ENCODE results near the gene PFKL. TPM values are rescaled to one million over a fixed set of nuclear protein-coding genes. Genes with fewer than 3 reads are reported as not detected.

PFKL gene
- total RNA-seq, 1 experiment from 2014 or later = 134 TPM

GRCh38 chr21:44331209-44331608, 31.4 kb downstream of the PFKL start (continued):
- no peak for TF ChIP-seq USF1 (CRISPR knock-in tag; IDR thresholded peaks at IDR 0.05)
- TF ChIP-seq GTF2I (CRISPR knock-in tag; conservative IDR thresholded peaks at IDR 0.05) = no peak

- no peaks in the 10 kb centered on the region for H3K9me3 Mint-ChIP-seq
- no peaks in the 10 kb centered on the region for H3K27me3 Mint-ChIP-seq (ENCODE audit: low read depth)
- TF ChIP-seq EMX1 (CRISPR knock-in tag; IDR thresholded peaks at IDR 0.05) (no peak), CREM (CRISPR knock-in tag; IDR thresholded peaks at IDR 0.05) (no peak), ZBTB43 (CRISPR knock-in tag; IDR thresholded peaks at IDR 0.05) (no peak), MXD4 (CRISPR knock-in tag; IDR thresholded peaks at IDR 0.05; ENCODE audit: borderline replicate concordance) (no peak), USF1 (CRISPR knock-in tag; IDR thresholded peaks at IDR 0.05) (no peak), ZNF532 (CRISPR knock-in tag; IDR thresholded peaks at IDR 0.05; ENCODE audit: borderline replicate concordance) (no peak), HMGA2 (CRISPR knock-in tag; IDR thresholded peaks at IDR 0.05) (no peak), ELF4 (CRISPR knock-in tag; IDR thresholded peaks at IDR 0.05; ENCODE audit: low read depth) (no peak), SOX15 (CRISPR knock-in tag; IDR thresholded peaks at IDR 0.05) (no peak), GABPB1 (CRISPR knock-in tag; IDR thresholded peaks at IDR 0.05) (no peak), ATF1 (CRISPR knock-in tag; IDR thresholded peaks at IDR 0.05) (no peak), JAZF1 (CRISPR knock-in tag; IDR thresholded peaks at IDR 0.05) (no peak), MYBL2 (CRISPR knock-in tag; IDR thresholded peaks at IDR 0.05) (no peak), ZBTB21 (CRISPR knock-in tag; IDR thresholded peaks at IDR 0.05; ENCODE audit: borderline replicate concordance) (no peak)
- TF ChIP-seq, protein P1, sequence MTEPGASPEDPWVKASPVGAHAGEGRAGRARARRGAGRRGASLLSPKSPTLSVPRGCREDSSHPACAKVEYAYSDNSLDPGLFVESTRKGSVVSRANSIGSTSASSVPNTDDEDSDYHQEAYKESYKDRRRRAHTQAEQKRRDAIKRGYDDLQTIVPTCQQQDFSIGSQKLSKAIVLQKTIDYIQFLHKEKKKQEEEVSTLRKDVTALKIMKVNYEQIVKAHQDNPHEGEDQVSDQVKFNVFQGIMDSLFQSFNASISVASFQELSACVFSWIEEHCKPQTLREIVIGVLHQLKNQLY (CRISPR knock-in tag; IDR thresholded peaks at IDR 0.05) = no peak
- TF ChIP-seq, protein P2, sequence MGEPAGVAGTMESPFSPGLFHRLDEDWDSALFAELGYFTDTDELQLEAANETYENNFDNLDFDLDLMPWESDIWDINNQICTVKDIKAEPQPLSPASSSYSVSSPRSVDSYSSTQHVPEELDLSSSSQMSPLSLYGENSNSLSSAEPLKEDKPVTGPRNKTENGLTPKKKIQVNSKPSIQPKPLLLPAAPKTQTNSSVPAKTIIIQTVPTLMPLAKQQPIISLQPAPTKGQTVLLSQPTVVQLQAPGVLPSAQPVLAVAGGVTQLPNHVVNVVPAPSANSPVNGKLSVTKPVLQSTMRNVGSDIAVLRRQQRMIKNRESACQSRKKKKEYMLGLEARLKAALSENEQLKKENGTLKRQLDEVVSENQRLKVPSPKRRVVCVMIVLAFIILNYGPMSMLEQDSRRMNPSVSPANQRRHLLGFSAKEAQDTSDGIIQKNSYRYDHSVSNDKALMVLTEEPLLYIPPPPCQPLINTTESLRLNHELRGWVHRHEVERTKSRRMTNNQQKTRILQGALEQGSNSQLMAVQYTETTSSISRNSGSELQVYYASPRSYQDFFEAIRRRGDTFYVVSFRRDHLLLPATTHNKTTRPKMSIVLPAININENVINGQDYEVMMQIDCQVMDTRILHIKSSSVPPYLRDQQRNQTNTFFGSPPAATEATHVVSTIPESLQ (CRISPR knock-in tag; IDR thresholded peaks at IDR 0.05) = no peak
- TF ChIP-seq, protein P3, sequence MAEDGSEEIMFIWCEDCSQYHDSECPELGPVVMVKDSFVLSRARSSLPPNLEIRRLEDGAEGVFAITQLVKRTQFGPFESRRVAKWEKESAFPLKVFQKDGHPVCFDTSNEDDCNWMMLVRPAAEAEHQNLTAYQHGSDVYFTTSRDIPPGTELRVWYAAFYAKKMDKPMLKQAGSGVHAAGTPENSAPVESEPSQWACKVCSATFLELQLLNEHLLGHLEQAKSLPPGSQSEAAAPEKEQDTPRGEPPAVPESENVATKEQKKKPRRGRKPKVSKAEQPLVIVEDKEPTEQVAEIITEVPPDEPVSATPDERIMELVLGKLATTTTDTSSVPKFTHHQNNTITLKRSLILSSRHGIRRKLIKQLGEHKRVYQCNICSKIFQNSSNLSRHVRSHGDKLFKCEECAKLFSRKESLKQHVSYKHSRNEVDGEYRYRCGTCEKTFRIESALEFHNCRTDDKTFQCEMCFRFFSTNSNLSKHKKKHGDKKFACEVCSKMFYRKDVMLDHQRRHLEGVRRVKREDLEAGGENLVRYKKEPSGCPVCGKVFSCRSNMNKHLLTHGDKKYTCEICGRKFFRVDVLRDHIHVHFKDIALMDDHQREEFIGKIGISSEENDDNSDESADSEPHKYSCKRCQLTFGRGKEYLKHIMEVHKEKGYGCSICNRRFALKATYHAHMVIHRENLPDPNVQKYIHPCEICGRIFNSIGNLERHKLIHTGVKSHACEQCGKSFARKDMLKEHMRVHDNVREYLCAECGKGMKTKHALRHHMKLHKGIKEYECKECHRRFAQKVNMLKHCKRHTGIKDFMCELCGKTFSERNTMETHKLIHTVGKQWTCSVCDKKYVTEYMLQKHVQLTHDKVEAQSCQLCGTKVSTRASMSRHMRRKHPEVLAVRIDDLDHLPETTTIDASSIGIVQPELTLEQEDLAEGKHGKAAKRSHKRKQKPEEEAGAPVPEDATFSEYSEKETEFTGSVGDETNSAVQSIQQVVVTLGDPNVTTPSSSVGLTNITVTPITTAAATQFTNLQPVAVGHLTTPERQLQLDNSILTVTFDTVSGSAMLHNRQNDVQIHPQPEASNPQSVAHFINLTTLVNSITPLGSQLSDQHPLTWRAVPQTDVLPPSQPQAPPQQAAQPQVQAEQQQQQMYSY (CRISPR knock-in tag; IDR thresholded peaks at IDR 0.05) = no peak
- POLR2A ChIA-PET = interaction anchor here (0.6 kb wide), 1 partner anchor 254 kb away, joined by 4 read pairs; no protein-coding TSS in a partner anchor
- H3K27ac Mint-ChIP-seq = peak overlapping the region; percentile 88; the same call in 1 of the 2 replicates
- ATAC-seq (no peak), DNase-seq (ENCODE audit: low spot score) (no peak)
- H3K36me3 Mint-ChIP-seq = no peaks in the 10 kb centered on the region
- no peaks in the 10 kb centered on the region for H3K4me1 Mint-ChIP-seq
- H3K4me3 Mint-ChIP-seq = no peak overlapping the region
- CTCF ChIA-PET = interaction anchor here (0.5 to 1.9 kb wide), 4 partner anchors 34 to 158 kb away, joined by 3 to 6 read pairs (median 4); no protein-coding TSS in a partner anchor
Measured at GRCh38 chr21:44331650-44332307, 31.9 kb downstream of the PFKL start.

Data from WTC11 (cell line).